Hematopoietic multipotent progenitor cell treated with erythropoietin and hydrocortisone succinate and interleukin-3 and kit ligand, for 4 days (in vitro differentiated cells): Measurements from ENCODE around the gene CHI3L1.
"Not testable (repeated sequence)": the region's sequence is repeated elsewhere in the genome, so short reads cannot be mapped to it uniquely, and the experiment has no call there.

Experiments used
- DNase-seq: peaks from one replicate; pipeline ENCODE4 v3.0.0-alpha.2; 2015

The CHI3L1 gene

DNA sequence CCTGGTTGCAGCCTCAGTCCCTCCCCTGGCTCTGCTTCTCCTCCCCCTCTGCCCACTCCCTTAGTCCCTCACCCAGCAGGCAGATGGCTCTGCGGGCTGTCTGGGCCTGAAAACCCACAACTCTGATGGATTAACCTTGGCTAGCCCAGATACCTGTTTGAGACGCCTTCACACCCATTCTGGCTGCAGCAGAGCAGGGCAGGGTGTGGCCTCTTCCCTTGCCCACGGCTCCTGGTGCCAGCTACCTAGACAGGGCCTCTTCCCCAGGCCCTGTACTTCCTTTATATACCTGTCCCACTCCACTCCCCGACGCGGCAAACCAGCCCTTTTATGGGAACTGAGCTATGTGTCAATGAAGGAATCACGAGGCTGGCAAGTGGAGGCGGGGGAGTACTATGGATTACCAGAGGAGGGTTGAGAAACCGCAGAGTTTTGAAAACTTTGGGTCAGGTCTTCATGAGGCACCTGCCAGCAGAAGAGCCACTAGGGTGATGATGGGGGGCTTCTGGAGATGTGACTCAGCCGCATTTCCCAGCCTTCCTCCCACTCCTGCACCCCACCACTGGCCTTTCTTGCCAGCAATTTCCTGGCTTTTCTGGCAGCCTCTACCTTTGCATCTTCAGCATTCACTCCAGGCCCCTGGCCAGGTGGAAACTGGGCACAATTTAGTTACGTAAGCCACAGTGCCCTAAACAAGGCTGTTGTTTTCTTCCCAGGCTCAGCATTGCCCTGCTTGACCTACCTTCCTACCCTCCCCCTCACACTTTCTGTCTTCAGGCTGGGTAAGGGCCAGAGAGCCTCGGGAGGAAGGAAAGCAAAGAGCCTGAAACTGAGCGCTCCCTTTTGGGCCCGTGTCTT is at the start of gene CHI3L1:
Gene CHI3L1, minus strand, starts transcription at position 259 of the 858 bp plus-strand sequence. Its CDS starts 81 bp downstream, at position 178.
- no peak for DNase-seq

DNA sequence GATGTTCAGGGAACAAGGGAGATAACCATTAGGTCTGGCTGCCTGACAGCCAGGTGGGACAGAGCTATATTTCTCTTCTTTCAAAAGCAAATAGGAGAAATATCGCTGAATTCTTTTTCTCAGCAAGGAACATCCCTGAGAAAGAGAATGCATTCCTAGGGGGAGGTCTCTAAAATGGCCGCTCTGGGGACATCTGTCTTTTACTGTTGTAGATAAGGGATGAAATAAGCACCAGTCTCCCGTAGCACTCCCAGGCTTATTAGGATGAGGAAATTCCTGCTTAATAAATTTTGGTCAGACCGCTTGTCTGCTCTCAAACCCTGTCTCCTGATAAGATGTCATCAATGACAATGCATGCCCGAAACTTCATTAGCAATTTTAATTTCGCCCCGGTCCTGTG is 48.4 kb upstream of the CHI3L1 start:
- not testable (repeated sequence) for DNase-seq

DNA sequence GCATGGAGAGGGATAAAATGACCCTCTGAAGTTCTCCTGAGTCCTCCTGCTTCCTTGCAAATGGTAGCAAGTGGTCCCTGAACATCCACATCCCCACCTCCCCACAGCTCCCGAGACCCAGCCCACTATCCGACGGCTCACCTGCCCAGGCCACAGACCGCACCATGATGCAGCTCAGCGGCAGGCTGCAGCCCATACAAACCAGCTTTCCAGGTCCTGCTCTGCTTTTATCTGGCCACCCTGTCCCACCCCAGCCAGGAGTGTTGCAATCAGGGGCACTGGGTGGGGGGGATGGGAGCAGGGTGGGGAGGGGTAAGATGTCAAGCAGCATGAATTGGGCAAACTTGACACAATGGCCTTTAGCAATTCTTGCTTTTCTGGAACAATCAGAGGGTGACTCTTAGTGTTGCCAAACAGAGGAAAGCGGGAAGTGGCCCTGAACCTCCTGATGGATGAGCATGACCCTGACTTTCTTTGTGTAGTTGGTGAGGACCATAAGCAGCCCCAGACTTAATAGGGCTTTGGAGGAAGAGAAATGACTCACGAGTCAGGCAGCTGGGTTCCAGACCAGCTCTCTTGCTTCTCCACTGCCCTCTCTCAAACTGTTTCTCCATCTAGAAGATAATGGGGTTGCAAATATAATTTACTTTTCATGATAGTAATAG is 43.1 kb upstream of the CHI3L1 start, which contains the start of gene CHIT1:
Gene CHIT1, minus strand, starts transcription at position 203 of the 665 bp plus-strand sequence. Its CDS starts 37 bp downstream, at position 166.
- no peak for DNase-seq

DNA sequence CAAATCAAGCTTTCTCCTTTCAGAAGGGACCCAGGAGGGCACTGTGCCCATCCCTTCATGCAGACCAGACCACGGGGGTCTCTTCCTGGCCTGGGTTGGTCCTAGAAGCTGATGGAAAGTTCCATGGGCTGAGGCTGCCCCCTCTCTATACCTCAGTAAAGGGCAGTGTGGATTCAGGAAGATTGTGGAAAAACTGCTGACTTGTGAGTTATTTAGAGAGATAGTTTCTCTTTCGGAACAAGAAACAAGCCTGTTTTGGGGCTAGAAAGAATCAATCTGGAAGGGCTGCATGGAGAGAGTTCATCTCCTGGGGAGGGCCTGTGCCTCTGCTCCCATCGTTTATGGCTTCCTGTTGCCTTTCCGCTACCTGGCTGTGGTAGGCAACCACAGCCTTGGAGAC is 42.2 kb upstream of the CHI3L1 start:
- no peak for DNase-seq

DNA sequence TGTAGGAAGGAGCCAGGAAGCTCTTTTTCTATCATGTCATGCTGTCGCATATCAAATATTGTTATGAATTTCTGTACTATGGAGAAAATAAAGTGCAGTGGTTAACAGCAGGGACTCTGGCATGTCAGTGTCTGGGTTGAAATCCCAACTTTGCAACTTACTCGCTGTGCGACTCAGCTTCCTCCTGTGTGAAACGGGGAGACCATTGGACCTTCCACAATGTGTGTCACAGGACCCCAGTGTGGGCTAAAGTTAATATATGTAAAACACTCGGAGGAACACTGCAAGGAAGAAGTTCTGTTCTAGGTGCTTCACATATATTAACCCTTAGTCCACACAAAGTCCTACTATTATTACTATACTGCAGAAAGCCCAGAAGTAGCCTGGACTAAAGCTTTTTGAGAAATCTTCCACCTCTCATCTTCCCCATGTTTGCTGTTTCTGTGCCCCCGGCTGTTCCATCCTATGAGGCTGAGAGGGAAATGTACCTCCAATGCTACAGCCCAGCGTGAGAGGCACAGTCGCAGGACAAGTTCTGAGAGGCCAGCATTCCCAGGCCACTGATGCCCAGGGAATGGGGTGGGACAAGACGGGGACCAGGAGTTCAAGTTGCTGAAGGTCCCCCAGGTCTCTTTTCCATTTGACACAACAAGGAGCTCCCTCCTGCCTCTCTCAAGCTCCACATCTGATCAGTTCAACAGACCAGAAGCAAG is 41.0 kb upstream of the CHI3L1 start:
- no peak for DNase-seq

DNA sequence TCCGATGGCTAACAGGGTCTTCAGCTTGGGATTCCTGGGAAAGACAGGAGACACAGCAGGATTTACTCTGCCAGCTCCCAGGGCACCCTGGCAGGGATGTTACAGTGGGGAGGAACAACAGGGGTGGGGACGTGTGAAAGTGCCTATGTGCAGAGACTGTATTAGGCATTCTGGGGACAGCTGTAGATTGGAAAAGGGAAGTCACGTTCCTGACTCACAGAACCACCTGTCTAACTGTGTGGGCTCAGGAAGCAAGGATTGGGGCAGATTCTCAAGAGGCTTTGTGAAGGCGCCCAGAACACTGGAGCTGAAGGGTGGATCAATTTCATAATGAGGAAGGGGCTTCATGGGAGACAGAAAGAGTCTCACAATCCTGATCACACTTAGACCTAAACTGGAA is 38.6 kb upstream of the CHI3L1 start:
- no peak for DNase-seq

DNA sequence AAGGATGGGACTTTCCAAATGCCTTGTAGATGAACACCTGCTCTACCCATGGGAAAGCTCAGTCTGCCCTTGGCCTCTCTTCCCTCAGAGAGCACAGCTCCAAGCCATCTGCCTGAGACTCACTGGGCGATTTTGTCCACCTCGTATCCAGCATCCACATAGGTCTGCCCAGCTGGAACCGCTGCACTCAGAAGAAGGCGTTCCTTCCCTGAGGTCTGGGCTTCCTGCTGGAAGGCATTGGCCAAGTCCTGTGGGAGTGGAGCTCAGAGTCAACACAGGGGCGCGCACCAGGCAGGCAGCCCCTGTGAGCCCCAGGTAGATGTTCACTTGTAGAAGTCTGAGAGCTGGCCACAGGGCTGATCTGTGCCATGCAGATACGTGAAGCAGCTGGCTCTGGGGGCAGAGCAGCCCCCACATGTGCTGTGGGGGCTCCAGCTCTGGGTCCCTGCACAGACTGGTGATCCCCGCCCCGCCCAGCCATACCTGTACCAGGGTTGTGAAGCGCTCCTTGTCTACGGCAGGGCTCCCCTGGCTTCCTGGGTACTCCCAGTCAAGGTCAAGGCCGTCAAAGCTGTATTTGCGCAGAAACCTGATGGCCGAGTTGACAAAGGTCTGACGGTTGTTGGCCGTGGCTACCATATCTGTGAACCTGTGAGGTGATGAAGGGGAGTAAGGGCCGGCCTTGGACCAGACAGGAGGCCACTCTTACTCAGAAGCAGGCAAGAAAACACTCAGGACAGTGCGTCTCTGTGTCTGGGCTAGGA is 36.7 kb upstream of the CHI3L1 start:
- DNase-seq = no peak

DNA sequence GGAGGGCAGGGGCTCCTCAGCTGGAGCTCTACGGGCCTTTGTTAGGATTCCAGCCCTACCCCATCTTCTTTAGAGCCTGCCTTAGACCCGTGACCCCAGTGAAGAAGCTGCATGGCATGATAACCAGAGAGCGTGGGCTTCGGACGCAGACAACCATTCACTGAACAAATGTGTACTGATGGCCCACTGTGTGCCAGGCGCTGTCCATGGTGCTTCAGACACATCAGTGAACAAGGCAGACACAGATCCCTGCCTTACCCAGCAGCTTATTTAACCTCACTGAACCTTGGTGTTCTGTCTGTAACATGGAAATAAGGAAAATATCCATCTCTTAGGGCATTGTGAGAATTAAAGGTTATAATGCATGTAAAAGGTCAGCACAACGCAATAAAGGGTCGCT is 33.4 kb upstream of the CHI3L1 start:
- peak; percentile 18 for DNase-seq

DNA sequence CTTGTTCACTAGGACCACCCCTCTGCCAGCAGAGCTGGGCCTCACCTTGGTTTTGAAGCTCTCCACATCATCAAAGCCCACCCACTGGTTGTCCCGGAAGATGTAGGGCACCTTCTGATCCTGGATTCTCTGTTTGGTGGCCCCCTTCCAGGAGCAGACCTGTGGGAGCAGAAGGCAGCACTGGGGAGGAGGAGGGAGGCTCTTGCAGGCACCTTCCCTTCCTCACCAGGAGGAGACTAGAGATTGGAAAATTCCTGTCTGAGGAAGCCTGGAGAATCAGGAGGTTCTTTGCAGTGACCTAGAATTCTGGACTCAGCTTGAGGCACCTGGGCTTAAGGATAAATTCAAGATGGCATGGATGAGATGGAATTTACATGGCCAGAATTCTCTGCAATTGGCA is 32.7 kb upstream of the CHI3L1 start:
- no peak for DNase-seq

DNA sequence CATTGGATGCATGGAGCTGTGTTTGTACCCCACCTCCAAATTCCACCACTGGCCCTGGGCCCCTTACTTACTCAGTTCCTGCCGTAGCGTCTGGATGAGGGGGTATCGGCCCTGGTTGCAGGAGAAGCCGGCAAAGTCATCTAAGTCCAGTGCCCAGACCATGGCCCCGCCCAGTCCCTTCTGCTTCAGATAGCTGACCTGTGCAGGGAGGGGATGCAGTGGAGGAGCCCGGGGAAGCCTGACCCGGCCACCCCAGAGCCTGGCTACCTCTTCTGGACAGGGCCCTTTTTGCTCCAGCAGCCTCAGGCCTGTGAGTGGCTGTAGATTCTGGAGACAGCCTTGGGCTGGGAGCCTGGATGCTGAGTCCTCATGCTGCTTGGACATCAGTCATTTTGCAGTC is 31.2 kb upstream of the CHI3L1 start:
- DNase-seq = peak; percentile 13

DNA sequence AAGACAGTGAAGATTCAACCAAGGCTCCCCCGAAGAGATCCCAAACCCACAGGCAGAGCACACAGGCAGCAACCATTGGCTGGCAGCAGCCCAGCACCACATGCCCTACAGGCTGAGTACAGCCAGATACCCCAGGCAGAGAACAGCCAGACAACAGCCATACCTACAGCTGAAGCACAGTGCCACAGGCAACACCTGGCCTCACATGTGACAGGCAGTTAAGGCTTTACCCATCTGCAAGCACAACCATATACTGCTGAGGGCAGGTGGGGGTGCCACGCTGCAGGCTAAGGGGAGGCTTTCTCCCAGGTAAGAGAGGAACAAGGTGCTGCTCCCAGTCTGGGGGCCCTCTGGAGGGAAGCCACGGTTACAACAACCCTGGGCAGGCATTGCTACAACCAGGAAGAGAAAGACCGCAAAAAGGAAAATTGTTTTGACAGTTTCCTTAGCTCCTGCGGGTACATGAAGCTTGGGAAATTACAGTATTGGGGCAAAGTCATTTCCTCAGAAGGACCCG is 30.7 kb upstream of the CHI3L1 start:
- peak; percentile 23 for DNase-seq

DNA sequence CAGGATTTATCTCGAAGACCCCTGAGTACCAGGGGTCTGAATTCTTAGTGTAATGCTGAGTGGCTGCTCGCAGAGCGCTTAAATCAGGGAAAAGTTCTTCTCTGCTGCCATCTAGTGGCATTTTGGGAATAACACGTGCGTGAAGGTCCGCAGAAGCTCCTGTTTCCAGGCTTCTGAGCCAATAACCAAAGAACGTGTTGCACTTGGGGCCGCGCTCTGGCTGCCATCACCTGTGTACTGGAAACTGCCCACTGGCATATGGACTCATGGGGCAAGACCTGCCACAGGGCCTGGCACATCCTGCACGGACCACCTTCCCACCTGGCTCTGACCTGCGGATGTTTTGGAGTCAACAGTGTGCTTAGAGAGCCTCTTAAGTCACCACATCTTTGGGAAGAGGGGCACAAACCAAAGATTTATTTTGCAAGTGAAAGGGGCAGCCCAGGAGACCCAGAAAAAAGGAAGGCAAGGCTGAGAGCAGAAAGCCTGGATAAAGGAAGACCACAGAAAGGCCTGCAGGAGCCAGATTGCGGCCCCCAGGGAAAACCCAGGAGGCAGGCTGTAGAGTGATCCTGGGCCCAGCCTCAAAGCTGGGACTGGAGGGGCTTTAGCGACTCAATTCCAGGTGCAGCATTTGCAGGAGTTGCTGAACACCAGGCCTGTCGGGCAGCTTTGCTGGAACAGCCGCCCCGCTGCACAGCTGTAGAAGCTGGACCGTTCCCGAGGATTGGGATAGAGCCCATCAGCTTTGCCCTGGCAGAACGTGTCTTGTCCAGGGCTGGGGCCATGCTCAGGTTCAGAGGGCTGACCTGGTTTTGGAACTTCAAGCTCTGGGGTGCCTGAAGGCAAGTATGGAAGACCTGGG is 30.0 kb upstream of the CHI3L1 start:
- peak; percentile 86 for DNase-seq

DNA sequence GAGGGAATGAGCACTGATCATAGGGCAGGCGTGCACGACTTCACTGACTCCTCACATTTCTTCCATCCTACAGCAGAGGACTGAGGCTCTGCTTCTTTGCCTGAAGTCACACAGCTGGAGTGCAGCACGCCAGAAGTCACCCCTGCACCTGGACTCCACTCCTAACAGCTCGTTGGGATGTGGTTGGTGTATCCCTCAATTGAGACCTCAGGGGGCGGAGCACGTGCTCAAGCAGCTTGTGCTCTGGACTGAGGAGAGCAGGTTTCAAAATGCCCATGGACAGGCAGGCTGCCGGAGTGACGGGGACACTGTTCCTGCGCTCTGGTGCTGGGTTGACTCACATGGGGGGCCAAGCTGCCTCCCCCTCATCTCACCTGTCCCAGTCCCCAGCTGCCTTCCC is 29.1 kb upstream of the CHI3L1 start:
- DNase-seq = no peak

DNA sequence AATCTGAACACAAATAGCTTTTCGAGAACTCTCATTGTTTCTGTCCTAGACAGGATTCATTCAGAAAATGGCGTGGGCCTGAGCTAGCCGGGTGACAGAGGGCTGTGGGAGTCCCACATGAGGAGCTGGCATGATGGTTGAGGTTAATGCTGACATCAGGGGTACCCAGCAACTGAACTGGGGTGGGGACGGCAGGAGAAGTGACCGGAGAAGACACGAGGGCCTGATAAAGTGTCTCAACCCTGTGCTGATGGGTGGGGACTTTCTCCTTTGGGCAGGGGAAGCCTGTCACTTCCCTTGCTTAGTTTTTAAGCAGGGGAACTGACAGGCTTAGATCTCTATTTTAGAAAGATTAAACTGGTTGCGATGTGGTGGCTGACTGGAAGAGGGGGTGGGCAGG is 28.4 kb upstream of the CHI3L1 start:
- peak; percentile 29 for DNase-seq

DNA sequence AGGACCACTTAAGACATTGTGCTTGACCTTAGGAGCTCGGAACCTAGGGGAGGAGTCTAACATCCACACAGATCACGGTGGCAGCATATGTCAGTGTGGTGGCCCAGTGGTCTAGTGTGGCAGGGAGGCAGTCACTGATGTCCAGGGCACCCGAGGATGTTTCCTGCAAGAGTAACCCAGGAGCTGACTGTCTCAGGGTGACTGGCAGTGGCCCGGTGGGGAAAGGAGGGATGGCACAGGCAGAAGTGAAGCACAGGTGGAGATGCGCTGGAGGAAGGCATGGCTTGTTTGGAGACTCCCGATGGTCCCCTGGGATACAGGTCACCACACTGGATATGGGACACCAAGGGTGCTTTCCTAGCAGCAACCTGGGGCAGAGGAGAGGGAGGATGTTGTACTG is 26.6 kb upstream of the CHI3L1 start:
- no peak for DNase-seq

DNA sequence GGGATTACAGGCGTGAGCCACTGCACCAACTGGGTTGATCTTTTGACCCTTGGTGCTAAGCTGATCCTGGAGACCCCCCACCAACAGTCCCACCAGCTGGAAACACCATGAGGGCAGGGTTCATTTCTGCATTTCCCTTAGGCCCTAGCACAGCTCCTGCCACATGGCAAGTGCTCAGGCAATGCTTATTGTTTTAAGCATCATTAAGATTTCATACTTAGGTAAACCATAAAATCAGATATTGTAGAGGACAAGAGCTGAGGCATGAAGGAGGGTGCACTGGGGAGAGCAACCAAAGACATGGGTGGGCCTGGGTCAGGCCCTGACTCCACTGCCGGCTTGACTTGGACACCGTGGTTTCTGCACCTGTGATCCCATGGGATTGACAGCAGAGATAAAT is 25.3 kb upstream of the CHI3L1 start:
- DNase-seq = no peak

DNA sequence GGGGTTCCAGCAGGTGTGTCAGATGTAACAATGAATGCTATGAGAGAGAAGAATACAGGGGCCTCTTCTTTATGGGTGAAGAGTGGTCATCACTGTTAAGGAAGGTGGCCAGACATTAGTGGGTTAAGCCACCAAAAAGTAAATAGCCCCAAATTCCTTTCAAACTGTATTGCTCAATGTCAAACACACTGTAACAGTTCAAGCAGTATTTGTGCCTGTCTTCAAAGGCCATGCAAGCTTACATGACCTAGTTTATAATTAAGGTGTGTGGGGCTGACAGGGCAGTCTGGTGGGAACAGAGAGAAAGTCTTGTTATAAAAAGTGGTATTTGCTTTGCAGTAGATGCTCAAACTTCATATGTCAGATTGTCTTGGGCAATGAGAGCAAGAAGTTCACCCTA is 24.5 kb upstream of the CHI3L1 start:
- no peak for DNase-seq

DNA sequence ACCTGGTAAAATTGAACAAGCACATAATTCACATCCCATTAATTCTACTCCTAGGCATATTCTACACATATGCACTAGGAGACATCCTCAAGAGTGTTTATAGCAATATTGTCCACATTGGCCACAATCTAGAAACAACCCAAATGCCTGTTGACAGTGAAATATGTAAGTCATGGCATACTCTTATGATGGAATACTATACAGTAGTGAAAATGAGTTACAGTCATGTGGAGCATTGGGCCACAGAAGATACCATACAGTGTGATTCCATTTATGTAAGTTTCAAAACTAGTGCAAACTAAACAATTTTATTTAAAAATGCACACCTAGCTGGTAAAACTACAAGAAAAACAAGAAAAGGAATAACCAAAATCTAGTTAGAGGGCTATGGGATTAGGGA is 23.8 kb upstream of the CHI3L1 start:
- no peak for DNase-seq

DNA sequence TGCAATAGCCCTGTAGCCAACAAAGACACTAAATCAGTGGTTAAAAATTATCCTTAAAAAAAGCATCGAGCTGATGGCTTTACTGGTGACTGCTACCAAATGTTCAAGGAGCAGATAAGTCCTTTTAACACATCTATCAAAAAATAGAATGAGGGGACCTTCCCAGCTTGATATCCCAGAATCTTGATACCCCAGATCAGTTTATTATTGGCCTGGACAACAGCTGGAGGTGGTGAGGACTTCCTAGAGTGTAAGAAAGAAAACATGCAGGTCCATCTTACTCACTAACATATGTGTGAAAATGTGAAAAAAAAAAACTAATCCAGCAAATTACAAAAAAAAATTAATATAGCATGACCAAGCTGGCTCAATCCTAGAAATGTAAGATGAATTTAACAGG is 21.7 kb upstream of the CHI3L1 start:
- no peak for DNase-seq

DNA sequence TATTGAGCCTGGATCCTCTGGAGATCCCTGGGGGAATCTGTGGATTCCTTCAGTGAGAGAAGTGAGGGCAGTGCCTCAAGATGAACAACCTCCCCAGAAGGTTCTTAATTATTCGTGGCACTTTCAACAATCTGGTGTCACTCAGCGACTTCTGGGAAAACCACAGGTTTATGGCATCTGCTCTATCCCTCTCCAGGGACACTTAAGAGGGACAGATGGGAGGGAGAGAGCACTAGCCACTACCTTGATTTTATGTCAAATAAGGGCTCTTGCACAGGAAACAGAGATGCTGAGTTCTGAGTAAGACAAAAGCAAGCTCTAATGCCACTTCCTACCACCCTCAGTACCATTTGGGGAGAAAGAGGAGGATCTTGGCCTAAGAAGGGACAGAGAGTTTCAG is 21.2 kb upstream of the CHI3L1 start:
- no peak for DNase-seq

DNA sequence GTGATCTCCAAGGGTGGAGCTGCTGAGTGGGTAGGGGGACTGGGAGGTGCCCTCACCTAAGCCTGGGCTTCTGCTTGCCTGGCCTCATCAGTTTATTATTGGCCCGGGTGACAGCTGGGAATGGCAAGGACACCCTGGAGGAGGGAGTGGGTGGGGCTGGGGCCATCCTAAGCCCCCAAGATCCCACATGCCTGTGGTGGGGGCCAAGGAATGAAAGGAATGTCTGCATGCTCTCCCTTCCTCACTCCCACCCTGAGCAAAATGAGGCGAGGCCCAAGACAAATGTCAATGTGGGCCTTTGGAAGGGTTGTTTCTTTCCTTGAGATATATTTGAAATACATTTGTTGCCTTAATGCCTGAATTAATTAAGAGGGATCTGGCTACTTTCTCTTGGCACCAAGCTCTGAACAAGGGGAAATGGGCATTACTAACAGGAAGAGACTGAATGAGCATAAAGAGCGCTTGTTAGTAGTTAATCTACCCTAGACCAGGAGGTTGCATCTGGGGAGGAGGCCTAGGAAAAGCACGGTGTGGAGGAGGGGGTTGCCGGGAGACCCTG is 19.7 kb upstream of the CHI3L1 start:
- DNase-seq = no peak
